GM12878 (cell line): ENCODE data around the gene TMEM217. TPM values are rescaled to one million over a fixed set of nuclear protein-coding genes. Genes with fewer than 3 reads are reported as not detected.
"Not testable (repeated sequence)": the region's sequence is repeated elsewhere in the genome, so short reads cannot be mapped to it uniquely, and the experiment has no call there.

ENCODE experiments used
- ATAC-seq: fragments of 200-7000 bp; cut with Tn5 transposase; 3 replicates; pipeline ENCODE4 v1.9.1; 2020; ENCODE audit warnings: mild to moderate bottlenecking, moderate library complexity
- BruUV-seq: library from RNA; stranded (reverse); fragments of 400-500 nt; replicated peaks from 2 replicates; lab custom pipeline; 2021; lab: Mats Ljungman, UMichigan
- CTCF ChIA-PET: fragments of 300-600 bp; sonication (Branson Sonifier 250); formaldehyde crosslinking; extraction: SDS; loops from one replicate; lab custom pipeline; 2021; ENCODE audit warnings: inconsistent platforms; lab: Yijun Ruan, JAX
- POLR2A ChIA-PET: fragments of 350-600 bp; formaldehyde crosslinking; extraction: SDS; loops from one replicate; lab custom pipeline; 2021; ENCODE audit warnings: inconsistent platforms; lab: Charles Lee
- RAD21 ChIA-PET: fragments of 300-600 bp; sonication (Branson Sonifier 250); formaldehyde crosslinking; loops from one replicate; lab custom pipeline; 2023; ENCODE audit warnings: antibody characterized with exemption; ENCODE audit not compliant: unreplicated experiment; lab: Charles Lee
- SMC1A ChIA-PET: fragments of 300-600 bp; sonication (Branson Sonifier 250); formaldehyde crosslinking; loops from one replicate; lab custom pipeline; 2023; ENCODE audit not compliant: unreplicated experiment, uncharacterized antibody; lab: Charles Lee
- DNase-seq: peaks from one replicate; pipeline ENCODE4 v3.0.0-alpha.2; 2011; ENCODE audit warnings: low read depth, low spot score
- FAIRE-seq: peaks from 3 replicates; lab custom pipeline; 2011; peaks lifted over from hg19 to GRCh38; lab: Jason Lieb, UNC
- H2AFZ ChIP-seq: 2 replicates; pipeline ENCODE4 v1.6.0; 2011; ENCODE audit warnings: low read depth, low read length, control low read depth; ENCODE audit not compliant: control insufficient read depth
- H3K27ac ChIP-seq: 2 replicates; pipeline ENCODE4 v1.5.1; 2011; ENCODE audit warnings: control low read depth; ENCODE audit not compliant: control insufficient read depth, insufficient read depth
- H3K27me3 ChIP-seq, 2 experiments: replicated peaks in 1 of 2; 2 replicates each; pipeline versions ENCODE4 v1.6.0 to v1.6.1; 2011; ENCODE audit warnings: low read length in 1 of 2; ENCODE audit not compliant: control insufficient read depth in 2 of 2, insufficient read depth in 2 of 2
- H3K36me3 ChIP-seq, 2 experiments: 2 replicates each; pipeline ENCODE4 v1.5.1; 2011; ENCODE audit warnings: low read length in 1 of 2; ENCODE audit not compliant: control insufficient read depth in 2 of 2, insufficient read depth in 2 of 2
- H3K4me1 ChIP-seq: 2 replicates; pipeline ENCODE4 v1.6.1; 2011; ENCODE audit warnings: mild to moderate bottlenecking, low read length, moderate library complexity, mixed read lengths; ENCODE audit not compliant: control insufficient read depth, insufficient read depth
- H3K4me2 ChIP-seq: 2 replicates; pipeline ENCODE4 v1.6.0; 2011; ENCODE audit warnings: control low read depth; ENCODE audit not compliant: control insufficient read depth, insufficient read depth
- H3K4me3 ChIP-seq: fragments of 200-600 bp; sonication (generic); 2 replicates; pipeline ENCODE4 v1.5.1; 2016
- H3K79me2 ChIP-seq: 2 replicates; pipeline ENCODE4 v1.6.0; 2011; ENCODE audit warnings: low read length; ENCODE audit not compliant: control insufficient read depth, insufficient read depth
- H3K9ac ChIP-seq: 2 replicates; pipeline ENCODE4 v1.8.0; 2011; ENCODE audit warnings: low read length, control low read depth, mixed read lengths; ENCODE audit not compliant: control insufficient read depth, insufficient read depth
- H3K9me3 ChIP-seq: replicated peaks from 3 replicates; pipeline ENCODE4 v1.5.1; 2011; ENCODE audit warnings: mild to moderate bottlenecking, low read length; ENCODE audit not compliant: control insufficient read depth, insufficient read depth
- H4K20me1 ChIP-seq: 2 replicates; pipeline ENCODE4 v1.6.0; 2011; ENCODE audit not compliant: control insufficient read depth, insufficient read depth
- NFXL1 ChIP-seq: fragments of 450-650 bp; IDR thresholded peaks from 2 replicates; pipeline ENCODE4 v1.6.1; 2017; ENCODE audit warnings: antibody characterized with exemption, mild to moderate bottlenecking, borderline replicate concordance
- POLR2AphosphoS5 ChIP-seq: IDR thresholded peaks from 2 replicates; pipeline ENCODE4 v1.6.1; 2011; ENCODE audit warnings: mild to moderate bottlenecking, low read length, inconsistent platforms
- SKIL ChIP-seq: fragments of 450-650 bp; IDR thresholded peaks from 2 replicates; pipeline ENCODE4 v1.6.1; 2017; ENCODE audit warnings: mild to moderate bottlenecking, low read depth, inconsistent platforms; ENCODE audit not compliant: poor library complexity, severe bottlenecking
- SMAD1 ChIP-seq: fragments of 450-650 bp; IDR thresholded peaks from 2 replicates; pipeline ENCODE4 v1.6.1; 2018; ENCODE audit warnings: mild to moderate bottlenecking, low read depth; ENCODE audit not compliant: partially characterized antibody
- SREBF2 ChIP-seq: IDR thresholded peaks from 2 replicates; pipeline ENCODE4 v1.6.1; 2012; ENCODE audit warnings: mild to moderate bottlenecking, low read length
- SUPT20H ChIP-seq: IDR thresholded peaks from 2 replicates; pipeline ENCODE4 v1.6.1; 2011; ENCODE audit warnings: low read depth, mild to moderate bottlenecking, low read length, moderate library complexity, borderline replicate concordance; ENCODE audit not compliant: control insufficient read depth
- ZBTB4 ChIP-seq: fragments of 450-650 bp; formaldehyde crosslinking; IDR thresholded peaks from 2 replicates; pipeline ENCODE4 v1.4.0; 2022; ENCODE audit warnings: mild to moderate bottlenecking, moderate library complexity
- WGBS: methylation state at CpG from one replicate; pipeline ENCODE4 v1.1.6; 2016; ENCODE audit warnings: low lambda C conversion rate; ENCODE audit not compliant: insufficient replicate concordance, insufficient coverage; ENCODE audit errors: missing lambda C conversion rate; 5-methylcytosine and 5-hydroxymethylcytosine counted together
- in situ Hi-C: fragments of 300-500 bp; cut with MboI; formaldehyde crosslinking; loops from 9 replicates; pipeline ENCODE4 v1.14.3; 2018; ENCODE audit warnings: mixed read lengths
- intact Hi-C: fragments of 100-400 bp; cut with micrococcal nuclease; formaldehyde crosslinking; loops from one replicate; pipeline ENCODE4 v1.14.2; 2022; ENCODE audit not compliant: unreplicated experiment
- polyA plus RNA-seq, 11 experiments: library from polyadenylated mRNA; depleted of rRNA in 4 of 11; unstranded in 6 of 11; stranded (reverse) in 5 of 11; fragments of >200 nt; fragmentation: Nextera tagmentation in 4 of 11; fragmentation: Illumina TruSeq in 1 of 11; extraction: Ambion mirVana in 4 of 11; extraction: Trizol in 1 of 11; gene quantifications; 1 replicate in 1 of 11; 2 replicates in 10 of 11; pipeline versions ENCODE4 v1.2.1 to v1.2.3, GENCODE V29; 2011 to 2016; ENCODE audit warnings: inconsistent platforms in 2 of 11, missing spikeins in 2 of 11, low read depth in 1 of 11
- total RNA-seq, 4 experiments: library from RNA; depleted of rRNA in 3 of 4; stranded (reverse); fragments of >200 nt in 3 of 4; fragmentation: Illumina TruSeq in 1 of 4; extraction: Trizol in 1 of 4; gene quantifications; 2 replicates each; pipeline versions ENCODE4 v1.2.1 to v1.2.3, GENCODE V29; 2013 to 2021

The TMEM217 gene
- total and polyA plus RNA-seq, 10 of the 15 experiments (the other 5 are each of a cell fraction or from before 2014, with no cell fraction given) = 1.3 to 4.5 (median 2.3) TPM

GRCh38 chr6:37201726-37202125, 56.2 kb downstream of the TMEM217 start (continued):
- TF ChIP-seq SKIL = no peak
- no peak for TF ChIP-seq SUPT20H
- TF ChIP-seq SMAD1 = no peak
- TF ChIP-seq SREBF2 = no peak

- H3K9me3 ChIP-seq = no peaks in the 10 kb centered on the region
- no peaks in the 10 kb centered on the region for H3K36me3 ChIP-seq
- H3K9ac ChIP-seq = no peak overlapping the region
- H3K79me2 ChIP-seq = no peaks in the 10 kb centered on the region
- 54% methylated on average over 3 of the region's 5 CpGs for WGBS
- TF ChIP-seq POLR2AphosphoS5 (no peak), NFXL1 (no peak), ZBTB4 (CRISPR knock-in tag) (no peak)
- FAIRE-seq (no peak), ATAC-seq (no peak), DNase-seq (no peak)
- ChIA-PET CTCF (interaction anchor here (1.0 to 2.9 kb wide), 2 partner anchors 10 to 170 kb away, joined by 3 to 15 read pairs; no protein-coding TSS in a partner anchor), POLR2A (no interaction called here), SMC1A (interaction anchor here (1.5 kb wide), 2 partner anchors 27 to 182 kb away, joined by 3 to 5 read pairs; no protein-coding TSS in a partner anchor), RAD21 (interaction anchor here (0.9 kb wide), 1 partner anchor 10 kb away, joined by 3 read pairs; no protein-coding TSS in a partner anchor)
- intact Hi-C loops = no loop called here
- BruUV-seq = no TSS peak
- H3K4me1 ChIP-seq = no peaks in the 10 kb centered on the region; the same call in 1 of the 2 replicates
- H4K20me1 ChIP-seq = no peaks in the 10 kb centered on the region
- in situ Hi-C loops = loop anchor here (10.0 kb wide), 1 partner anchor 175 kb away; no protein-coding TSS in a partner anchor
- H2AFZ ChIP-seq = no peak overlapping the region
- H3K4me2 ChIP-seq = no peak overlapping the region
- H3K4me3 ChIP-seq = no peak overlapping the region
- H3K27me3 ChIP-seq = no peaks in the 10 kb centered on the region
- H3K27ac ChIP-seq = no peak overlapping the region
Measured at GRCh38 chr6:37200085-37200484, 57.9 kb downstream of the TMEM217 start.

- SMC1A ChIA-PET = interaction anchor here (1.0 kb wide), 1 partner anchor 166 kb away, joined by 3 read pairs; no protein-coding TSS in a partner anchor
- H3K4me1 ChIP-seq, POLR2A ChIA-PET, H3K9ac ChIP-seq, H3K4me3 ChIP-seq, FAIRE-seq, H3K36me3 ChIP-seq, intact Hi-C loops, ATAC-seq, DNase-seq, H3K4me2 ChIP-seq, BruUV-seq, in situ Hi-C loops, H2AFZ ChIP-seq, H3K79me2 ChIP-seq, H3K27me3 ChIP-seq, CTCF ChIA-PET, H3K27ac ChIP-seq, RAD21 ChIA-PET, H3K9me3 ChIP-seq, H4K20me1 ChIP-seq: not testable (repeated sequence)
- WGBS = 59% methylated on average over 4 of the region's 4 CpGs
Measured at GRCh38 chr6:37196451-37196850, 61.5 kb downstream of the TMEM217 start.
